Measurements from ENCODE around the gene SFXN1.

The SFXN1 gene

DNA sequence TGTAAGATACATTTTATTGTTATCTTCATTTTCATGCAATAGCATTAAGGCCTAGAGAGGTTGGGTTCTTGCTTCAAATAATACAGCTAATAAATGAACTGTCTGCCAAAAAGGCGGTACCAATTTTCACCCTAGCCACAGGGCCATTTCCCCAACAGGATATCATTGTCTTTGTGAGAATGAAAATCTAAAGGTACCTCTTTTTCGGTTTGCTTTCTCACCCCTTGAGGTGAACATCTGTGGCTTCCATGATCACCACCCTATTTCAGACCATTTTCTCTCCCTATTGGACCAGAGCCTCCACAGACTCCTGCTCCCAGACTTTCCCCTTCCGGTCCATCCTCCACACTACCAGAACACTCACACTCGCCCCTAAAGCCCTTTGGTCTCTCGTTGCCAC lies 60.2 kb downstream of the SFXN1 start:
- FAIRE-seq (no peak), DNase-seq (ENCODE audit: low spot score) (no peak)

DNA sequence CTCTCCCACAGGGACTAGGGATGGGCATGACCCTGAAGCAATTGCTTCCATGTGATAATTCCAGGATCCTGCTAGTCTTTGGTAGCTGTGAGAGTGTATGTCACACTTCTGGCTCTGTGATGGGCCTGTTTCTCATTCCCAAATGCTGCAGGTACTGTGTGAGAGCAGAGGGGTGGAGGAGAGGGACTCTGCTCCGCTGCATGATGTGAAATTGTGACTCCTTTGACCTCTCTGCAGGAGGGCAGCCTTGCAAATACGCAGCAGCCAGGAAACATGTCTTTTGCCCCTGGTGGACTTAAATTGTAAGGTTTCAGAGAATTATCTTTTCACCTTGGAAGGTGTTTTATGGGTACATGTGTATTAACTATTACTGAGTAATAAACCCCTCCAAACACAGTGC lies 61.6 kb downstream of the SFXN1 start:
- DNase-seq (ENCODE audit: low spot score) (no peak), FAIRE-seq (no peak)

DNA sequence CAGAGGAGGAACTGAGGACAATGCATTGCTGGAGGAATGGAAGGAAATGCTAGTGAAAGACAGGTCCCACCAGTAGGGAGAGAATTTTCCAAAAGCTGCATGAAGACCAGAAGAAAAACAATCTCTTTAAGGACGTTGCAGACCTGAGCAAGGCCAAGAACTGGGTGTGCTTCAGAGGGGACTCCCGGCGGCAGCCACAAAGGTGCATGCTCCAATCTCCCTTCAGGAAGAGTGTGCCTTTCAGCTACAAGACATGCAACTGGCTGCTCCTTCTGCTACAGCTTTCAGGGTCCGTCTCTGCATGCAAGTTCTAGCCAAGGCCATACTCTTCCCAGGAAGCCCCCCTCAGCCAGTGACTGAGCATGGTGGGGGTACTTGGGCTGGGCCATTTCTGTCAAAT lies 62.9 kb downstream of the SFXN1 start:
- FAIRE-seq (no peak), DNase-seq (ENCODE audit: low spot score) (no peak)

DNA sequence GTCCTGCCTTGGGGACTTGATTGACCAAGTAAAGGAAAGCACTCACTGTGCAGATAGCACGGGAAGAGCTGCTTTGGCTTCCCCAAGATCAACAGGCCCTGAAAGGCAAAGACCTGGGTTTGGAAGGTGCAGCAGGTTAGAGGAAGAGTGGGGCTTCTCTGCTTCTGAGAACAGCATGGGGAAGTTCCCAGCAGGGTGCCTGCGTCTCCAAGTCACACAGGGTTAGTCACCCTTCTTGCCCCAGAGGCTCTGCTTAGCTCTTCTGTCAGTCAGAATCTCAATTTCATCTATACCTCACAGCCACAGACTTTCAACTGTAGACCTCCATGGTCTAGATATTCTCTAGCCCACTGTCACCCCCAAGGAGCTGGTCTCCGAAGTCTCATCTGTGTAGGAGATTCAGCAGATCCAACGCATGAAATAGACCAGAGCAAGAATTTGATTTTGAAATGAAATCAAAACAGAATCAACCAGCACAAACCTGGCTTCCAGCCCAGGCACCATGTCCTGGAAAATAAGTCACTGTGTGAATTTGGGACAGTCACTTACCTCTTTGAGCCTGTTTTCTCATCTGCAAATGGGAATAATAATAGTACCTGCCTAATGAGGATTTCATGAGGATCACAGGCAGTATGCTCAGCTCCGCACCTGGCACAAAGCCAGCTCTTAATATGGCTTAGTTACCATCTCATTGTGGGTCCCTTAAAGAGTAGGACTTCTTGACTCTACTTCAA lies 64.0 kb downstream of the SFXN1 start:
- FAIRE-seq (no peak), DNase-seq (ENCODE audit: low spot score) (no peak)

DNA sequence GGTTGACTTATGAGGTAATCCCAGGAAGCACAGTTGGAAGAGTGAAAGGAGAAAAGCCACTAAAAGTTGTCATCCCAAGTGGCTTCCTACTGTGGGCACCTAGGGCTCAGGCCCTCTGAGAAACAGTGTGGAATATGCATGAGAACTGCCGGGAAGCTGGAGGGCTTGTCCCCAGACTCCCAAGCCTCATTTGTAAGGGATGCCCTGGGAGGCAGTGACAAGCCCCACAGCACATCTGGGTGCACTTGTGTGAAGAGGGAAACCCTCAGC lies 64.5 kb downstream of the SFXN1 start:
- FAIRE-seq (no peak), DNase-seq (ENCODE audit: low spot score) (no peak)

DNA sequence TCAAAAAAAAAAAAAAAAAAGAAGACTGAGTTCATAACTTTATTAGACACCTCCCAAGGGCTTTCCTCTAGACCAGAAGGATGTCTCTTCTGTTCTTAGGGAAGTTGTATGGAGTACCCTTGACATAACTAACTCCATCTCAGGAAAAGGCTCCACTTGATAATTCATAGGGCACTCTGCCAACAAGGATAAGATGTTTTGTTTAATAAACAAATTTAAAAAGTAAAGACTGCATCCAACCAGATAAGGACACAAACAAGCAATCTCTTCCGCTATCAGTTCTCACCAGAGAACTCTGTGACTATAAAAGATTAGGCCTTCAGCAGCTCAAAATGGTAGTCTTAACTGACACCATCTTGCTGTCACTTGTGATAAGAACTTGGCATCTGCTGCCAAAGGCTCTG lies 65.8 kb downstream of the SFXN1 start:
- DNase-seq (ENCODE audit: low spot score) (no peak), FAIRE-seq (no peak)

DNA sequence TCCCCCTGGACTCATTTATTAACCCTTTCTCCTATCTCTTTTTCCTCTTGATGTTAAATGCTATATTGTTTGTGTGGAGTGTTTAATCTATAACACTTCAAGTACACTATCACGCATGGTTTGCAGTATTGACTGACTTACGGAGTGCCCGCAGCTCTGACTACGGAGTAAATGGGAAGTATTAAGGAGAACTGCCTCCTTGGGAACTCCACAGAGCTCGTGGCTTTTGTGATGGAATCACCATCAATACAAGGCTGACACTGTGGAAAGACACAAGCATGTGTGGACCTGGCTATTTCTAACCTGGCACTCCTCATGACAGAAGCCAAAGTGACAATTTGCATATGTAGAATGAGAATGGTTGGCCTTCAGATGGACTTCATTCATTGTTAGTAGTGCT lies 66.2 kb downstream of the SFXN1 start:
- DNase-seq (ENCODE audit: low spot score) (no peak), FAIRE-seq (no peak)

DNA sequence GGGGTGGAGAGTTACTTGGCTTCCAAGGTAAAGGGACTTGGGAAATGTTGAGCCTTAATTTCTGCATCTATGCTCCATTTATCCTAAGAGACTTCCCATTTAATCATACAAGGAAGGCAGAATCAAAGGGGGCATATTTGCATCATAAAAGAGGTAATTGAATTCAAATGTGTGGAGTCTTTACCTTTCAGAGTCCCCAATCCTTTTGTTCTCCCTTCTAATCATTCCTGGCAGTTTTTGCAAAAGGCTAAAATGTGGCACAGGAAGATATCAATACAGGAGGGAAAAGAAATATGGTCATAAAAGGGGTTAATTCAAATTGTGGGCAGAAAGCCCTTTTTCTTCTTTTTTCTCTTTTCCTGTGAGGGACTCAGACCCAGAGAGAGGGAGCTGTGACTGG lies 69.5 kb downstream of the SFXN1 start:
- no peak for FAIRE-seq
- no peak for DNase-seq (ENCODE audit: low spot score)

DNA sequence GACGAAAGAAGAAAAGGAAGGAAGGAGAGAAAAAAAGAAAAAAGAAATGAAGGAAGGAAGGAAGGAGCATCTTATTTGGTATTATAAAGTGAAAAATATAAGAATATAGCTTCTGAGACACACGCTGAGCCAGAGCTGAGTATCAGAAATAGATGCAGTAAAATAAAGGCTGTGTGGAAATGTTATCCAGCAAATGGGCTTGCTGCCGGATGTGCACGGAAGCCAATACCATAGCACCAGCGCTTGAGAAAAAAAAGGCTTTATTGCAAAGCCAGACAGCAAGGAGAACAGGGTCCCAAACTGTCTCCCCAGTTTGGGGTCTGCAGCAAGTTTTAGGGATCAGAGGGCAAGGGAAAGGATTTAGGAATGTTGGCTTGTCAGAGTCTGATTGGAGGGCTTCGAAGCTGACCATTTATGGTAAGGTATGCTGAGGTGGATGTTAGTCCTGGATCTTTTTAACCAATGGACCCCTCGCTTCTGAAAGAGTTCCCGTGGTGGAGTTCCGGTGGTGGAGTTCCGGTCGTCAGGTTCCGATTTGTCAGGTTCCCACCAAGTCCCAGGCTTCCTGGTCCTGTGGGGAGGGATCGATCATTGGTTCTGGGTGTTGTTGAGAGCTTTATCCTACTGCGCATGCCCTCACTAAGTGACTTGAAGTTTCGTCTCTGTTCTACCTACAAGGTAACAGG lies 70.4 kb downstream of the SFXN1 start:
- FAIRE-seq (no peak), DNase-seq (ENCODE audit: low spot score) (no peak)

DNA sequence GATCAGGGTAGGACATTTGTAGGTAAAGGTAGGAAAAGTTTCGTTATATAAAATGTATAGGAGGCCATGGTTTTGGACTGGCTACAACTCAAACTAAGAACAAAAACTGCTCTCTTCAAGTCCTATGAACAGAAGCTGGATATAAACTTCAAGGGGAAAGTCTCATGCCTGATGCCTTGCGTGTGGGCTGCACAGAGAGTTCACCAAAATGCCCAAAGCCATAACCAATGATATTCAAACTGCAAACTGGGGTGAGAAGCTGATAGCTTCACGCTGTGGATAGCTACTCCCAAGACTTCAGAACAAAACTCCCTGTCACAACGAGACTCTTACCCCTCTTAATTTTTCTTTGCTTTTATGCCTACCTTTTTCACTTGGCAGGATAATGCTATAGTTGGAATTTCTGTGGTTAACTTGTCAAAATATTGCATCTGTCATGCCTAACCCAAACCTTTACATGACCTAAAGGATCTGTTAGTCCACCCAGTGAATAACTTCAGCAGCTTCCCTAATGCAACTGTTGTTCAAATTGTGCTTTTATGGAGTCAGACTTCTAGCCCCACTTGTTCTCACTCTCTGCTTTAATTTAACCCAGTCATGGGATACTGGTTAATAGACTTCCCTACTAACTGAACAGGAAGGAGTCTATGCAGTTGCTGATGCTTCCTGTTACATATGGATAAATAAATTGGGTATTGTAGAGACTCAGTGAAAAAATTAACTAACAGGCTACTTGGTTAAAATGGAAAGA lies 71.9 kb downstream of the SFXN1 start:
- DNase-seq (ENCODE audit: low spot score) = no peak
- FAIRE-seq = no peak

DNA sequence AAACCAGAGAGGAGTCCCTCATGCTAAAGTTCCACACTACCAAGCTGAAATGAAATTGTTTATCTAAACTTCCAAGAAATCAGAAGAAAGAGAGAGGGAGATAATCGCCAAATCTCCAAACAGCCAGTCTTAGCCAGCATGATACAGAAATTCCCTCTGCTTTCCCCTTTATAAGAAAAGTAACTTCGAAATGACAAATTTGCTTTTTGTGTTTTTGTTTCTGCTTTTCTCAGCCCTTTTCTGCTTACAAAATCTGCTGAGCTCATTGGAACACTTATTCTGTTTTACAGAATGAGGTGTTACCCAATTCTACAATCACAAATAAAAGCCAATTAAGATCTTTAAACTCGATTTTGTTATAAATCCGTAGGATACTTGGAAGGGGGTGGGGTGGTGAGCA lies 72.9 kb downstream of the SFXN1 start:
- no peak for FAIRE-seq

DNA sequence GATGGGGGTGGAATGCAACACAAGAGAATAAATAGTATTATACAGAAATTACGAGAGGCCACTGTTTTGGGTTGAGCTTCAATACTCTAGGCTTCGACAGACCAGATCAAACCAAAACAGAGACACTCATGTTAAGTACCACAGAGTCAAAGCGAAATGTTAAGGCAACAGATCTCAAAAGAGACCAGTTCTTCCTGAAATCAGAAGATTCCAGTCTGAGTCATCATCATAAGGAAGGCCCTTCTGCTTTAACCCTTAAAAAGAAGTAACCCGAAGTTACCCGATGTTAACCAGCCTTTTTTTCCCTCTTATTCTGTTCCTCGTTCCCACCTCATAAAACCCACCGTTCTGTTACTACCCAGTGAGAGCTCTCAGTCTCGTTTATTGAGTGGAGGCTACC lies 75.9 kb downstream of the SFXN1 start:
- FAIRE-seq (no peak), DNase-seq (ENCODE audit: low spot score) (no peak)

More for the DNA sequence above, 72.9 kb downstream of the SFXN1 start:
- no peak for DNase-seq (ENCODE audit: low spot score)

DNA sequence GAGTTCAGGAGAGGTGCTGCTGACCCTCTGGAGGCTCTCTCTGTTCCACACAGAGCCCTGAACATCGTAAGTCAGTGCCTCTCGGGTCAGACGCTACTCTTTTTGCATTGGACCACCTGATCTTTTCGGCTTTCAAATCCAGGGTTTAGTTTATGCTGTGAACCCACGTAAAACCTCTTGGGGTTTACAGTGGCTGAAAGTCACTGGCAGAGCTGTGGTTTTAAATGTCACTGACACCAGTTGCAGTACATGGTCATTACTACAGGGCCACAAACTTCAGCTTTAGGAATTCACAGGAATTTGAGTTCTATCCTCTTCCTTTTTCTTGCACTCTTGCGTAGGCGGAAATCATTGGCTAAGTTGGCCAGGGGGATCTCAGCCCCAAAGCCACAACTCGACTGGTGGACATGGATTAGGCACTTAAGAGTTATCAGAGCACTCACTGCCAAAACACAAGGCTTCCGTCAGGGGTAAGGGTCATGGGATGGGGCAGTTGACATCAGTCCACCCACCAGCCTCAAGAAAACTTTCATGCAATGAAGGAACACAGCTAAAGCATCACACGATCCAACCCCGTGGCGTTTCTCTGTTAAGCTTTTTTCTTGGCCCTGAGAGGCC lies 76.9 kb downstream of the SFXN1 start:
- DNase-seq (ENCODE audit: low spot score) (no peak), FAIRE-seq (no peak)

DNA sequence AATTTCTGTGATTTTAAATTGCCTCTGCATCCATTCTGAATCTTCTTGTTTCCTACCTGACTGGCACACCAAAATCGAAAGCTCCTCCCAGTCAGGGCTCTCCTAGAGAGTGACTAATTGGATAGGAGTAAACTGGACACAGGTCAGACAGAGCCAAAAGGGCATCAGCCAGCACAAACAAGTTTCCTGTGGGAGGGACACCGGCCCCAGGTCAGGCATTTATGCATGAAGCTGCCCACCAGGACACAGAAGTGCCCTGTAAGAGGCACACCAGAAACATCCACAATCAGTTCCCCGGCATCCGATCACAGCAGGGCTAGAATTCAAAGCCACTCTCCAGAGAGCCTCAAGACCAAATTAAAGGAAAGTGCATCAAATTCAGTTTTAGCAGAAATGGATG lies 78.4 kb downstream of the SFXN1 start:
- FAIRE-seq (no peak), DNase-seq (ENCODE audit: low spot score) (no peak)

DNA sequence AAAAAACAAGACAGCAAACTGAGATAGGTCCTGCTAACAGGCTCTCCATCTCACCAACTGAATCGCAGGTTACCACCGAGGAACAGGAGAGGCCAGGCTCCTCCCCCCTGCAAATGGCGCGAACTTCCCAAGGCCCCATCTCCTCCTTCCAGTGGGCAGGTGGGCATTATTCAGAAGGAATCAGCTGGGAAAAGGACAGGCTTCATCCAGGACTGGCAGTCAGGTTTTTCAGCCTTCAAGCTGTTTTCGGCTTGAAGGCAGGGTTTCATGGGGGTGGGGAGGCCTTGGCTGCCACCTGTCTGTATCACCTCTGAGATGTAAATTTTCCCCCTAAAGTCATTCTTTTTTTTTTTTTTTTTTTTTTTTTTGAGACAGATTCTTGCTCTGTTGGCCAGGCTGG lies 79.4 kb downstream of the SFXN1 start:
- no peak for FAIRE-seq

DNA sequence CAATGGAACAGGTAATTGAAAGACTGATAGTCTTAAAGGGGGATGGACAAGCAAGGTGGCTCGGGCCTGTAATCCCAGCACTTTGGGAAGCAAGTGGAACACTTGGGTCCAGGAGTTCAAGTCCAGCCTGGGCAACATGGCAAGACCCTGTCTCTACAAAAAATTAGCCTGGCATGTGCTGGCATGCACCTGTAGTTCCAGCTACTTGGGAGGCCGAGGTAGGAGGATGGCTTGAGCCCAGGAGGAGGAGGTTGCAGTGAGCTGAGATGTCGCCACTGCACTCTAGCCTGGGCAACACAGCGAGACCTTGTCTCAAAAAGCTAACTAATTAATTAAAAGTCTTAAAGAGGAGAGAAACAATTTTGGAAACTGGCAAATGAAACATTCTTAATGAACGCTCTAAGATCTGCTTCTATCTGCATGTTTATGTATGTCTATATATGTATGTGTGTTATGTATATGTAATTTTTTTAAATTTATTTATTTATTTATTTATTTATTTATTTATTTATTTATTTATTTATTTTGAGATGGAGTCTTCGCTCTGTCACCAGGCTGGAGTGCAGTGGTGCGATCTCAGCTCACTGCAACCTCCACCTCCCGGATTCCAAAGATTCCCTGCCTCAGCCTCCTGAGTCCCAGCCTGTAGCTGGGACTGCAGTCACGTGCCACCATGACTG lies 80.6 kb downstream of the SFXN1 start:
- no peak for FAIRE-seq
- no peak for DNase-seq (ENCODE audit: low spot score)

More for the DNA sequence above, 79.4 kb downstream of the SFXN1 start:
- no peak for DNase-seq (ENCODE audit: low spot score)

DNA sequence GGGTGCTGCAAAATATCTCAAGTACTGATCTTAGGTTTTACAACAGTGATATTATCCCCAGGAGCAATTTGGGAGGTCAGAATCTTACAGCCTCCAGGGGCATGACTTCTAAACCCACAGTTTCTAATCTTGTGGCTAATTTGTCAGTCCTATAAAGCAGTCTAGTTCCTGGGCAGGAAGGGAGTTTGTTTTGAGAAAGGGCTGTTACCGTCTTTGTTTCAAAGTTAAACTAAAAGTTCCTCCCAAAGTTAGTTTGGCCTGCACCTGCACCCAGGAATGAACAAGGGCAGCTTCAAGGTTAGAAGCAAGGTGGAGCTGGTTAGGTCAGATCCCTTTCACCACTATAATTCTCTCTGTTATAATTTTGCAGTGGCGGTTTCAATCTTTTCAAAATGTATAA lies 81.7 kb downstream of the SFXN1 start:
- FAIRE-seq (no peak), DNase-seq (ENCODE audit: low spot score) (no peak)

DNA sequence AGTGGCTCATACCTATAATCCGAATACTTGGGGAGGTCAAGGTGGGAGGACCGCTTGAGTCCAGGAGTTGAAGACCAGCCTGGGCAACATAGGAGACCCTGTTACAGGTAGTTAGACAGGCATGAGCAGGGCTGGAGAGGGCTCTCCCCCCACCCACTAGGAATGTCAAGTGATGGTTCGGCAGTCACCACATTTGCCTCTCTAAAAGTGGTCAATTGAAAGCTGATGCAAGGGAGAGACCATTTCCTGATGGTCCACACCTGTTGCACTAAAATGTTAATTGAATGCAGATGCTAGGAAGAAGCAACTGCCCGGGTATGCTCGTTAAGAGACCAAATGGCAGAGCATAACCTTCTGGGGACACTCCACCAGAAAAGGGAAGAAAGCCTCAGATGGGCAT lies 82.7 kb downstream of the SFXN1 start:
- FAIRE-seq (no peak), DNase-seq (ENCODE audit: low spot score) (no peak)

DNA sequence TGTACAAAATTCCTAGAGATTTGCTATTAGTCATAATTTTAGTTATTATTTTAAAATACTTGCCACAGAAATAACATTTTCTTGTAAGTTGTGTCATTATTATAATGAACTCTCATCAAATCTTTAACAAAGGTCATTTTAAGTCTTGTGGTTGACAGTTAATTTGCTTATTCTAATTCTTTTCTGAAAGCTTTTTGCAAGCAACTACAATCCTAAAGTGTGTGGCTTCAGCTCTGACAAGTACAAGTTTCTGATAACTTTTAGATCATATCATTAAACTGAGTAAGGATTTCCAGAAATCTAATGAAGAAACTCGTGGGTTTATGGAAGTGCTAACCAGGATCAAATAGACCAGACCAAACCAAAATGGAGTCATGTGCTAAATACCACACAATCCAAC lies 86.4 kb downstream of the SFXN1 start:
- FAIRE-seq = no peak
- DNase-seq (ENCODE audit: low spot score) = no peak

DNA sequence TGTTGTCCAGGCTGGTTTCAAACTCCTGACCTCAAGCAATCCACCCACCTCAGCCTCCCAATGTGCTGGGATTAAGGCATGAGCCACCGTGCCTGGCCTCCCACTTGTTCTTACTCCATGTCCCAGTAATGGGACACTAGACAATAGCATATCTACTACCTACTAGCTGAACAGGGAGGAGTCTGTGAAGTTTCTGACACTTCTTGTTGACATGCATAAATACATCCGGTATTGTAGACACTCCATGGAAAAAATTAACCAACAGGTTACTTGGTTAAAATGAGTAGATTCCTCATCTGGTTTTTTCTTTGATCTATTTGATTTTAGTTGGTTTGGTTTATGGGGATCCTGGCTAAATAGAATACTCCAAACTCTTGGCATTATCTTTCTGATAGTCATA lies 88.3 kb downstream of the SFXN1 start:
- FAIRE-seq (no peak), DNase-seq (ENCODE audit: low spot score) (no peak)

DNA sequence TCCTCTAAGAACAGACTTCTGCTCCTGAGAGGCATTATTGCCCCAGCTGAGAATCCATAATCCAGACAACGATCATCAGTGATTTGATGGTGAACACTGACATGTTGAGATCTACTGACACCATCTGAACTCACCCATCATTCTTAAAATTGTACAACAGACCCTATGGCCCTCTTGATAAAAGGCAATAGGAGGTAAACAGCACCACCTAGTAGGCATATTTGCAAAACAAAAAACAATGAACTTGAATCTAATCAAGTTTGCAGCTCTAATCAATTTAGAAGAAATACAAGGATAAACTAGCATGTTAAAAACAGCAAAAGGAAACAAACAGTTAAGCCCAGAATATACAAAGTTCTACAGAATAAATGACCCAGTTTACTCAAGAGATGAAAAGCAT lies 89.6 kb downstream of the SFXN1 start:
- no peak for FAIRE-seq
- no peak for DNase-seq (ENCODE audit: low spot score)

DNA sequence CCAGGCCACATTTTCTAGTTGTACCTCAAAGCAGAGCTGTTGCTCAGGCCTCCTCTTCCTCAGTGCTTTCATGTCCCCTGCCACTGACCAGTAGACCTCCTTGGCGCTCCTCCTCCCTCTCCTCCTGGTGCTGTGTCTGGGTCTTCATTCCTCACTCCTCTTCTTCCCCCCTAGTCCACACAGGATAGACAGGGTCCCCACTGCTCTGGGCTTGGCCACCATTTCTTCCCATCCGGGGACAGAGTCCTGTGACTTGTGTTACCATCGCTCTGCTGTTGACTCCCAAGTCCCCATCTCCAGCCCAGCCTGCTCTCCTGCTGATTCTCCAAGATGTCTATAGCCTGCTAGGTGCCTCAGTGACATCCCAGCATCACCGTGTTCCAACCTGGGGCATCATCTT lies 91.3 kb downstream of the SFXN1 start:
- no peak for DNase-seq (ENCODE audit: low spot score)
- no peak for FAIRE-seq

All from RCC 7860 (cell line).